GM12878 (cell line): ENCODE measurements around the gene COMMD6. TPM values are rescaled to one million over a fixed set of nuclear protein-coding genes. Genes with fewer than 3 reads are reported as not detected.

Experiments
- ATAC-seq: fragments of 200-7000 bp; cut with Tn5 transposase; 3 replicates; pipeline ENCODE4 v1.9.1; 2020; ENCODE audit warnings: mild to moderate bottlenecking, moderate library complexity
- BruUV-seq: library from RNA; stranded (reverse); fragments of 400-500 nt; replicated peaks from 2 replicates; lab custom pipeline; 2021; lab: Mats Ljungman, UMichigan
- CTCF ChIA-PET: fragments of 300-600 bp; sonication (Branson Sonifier 250); formaldehyde crosslinking; extraction: SDS; loops from one replicate; lab custom pipeline; 2021; ENCODE audit warnings: inconsistent platforms; lab: Yijun Ruan, JAX
- POLR2A ChIA-PET: fragments of 350-600 bp; formaldehyde crosslinking; extraction: SDS; loops from one replicate; lab custom pipeline; 2021; ENCODE audit warnings: inconsistent platforms; lab: Charles Lee
- RAD21 ChIA-PET: fragments of 300-600 bp; sonication (Branson Sonifier 250); formaldehyde crosslinking; loops from one replicate; lab custom pipeline; 2023; ENCODE audit warnings: antibody characterized with exemption; ENCODE audit not compliant: unreplicated experiment; lab: Charles Lee
- SMC1A ChIA-PET: fragments of 300-600 bp; sonication (Branson Sonifier 250); formaldehyde crosslinking; loops from one replicate; lab custom pipeline; 2023; ENCODE audit not compliant: unreplicated experiment, uncharacterized antibody; lab: Charles Lee
- DNase-seq: peaks from one replicate; pipeline ENCODE4 v3.0.0-alpha.2; 2011; ENCODE audit warnings: low read depth, low spot score
- FAIRE-seq: peaks from 3 replicates; lab custom pipeline; 2011; peaks lifted over from hg19 to GRCh38; lab: Jason Lieb, UNC
- H2AFZ ChIP-seq: 2 replicates; pipeline ENCODE4 v1.6.0; 2011; ENCODE audit warnings: low read depth, low read length, control low read depth; ENCODE audit not compliant: control insufficient read depth
- H3K27ac ChIP-seq: 2 replicates; pipeline ENCODE4 v1.5.1; 2011; ENCODE audit warnings: control low read depth; ENCODE audit not compliant: control insufficient read depth, insufficient read depth
- H3K27me3 ChIP-seq, 2 experiments: replicated peaks in 1 of 2; 2 replicates each; pipeline versions ENCODE4 v1.6.0 to v1.6.1; 2011; ENCODE audit warnings: low read length in 1 of 2; ENCODE audit not compliant: control insufficient read depth in 2 of 2, insufficient read depth in 2 of 2
- H3K36me3 ChIP-seq, 2 experiments: 2 replicates each; pipeline ENCODE4 v1.5.1; 2011; ENCODE audit warnings: low read length in 1 of 2; ENCODE audit not compliant: control insufficient read depth in 2 of 2, insufficient read depth in 2 of 2
- H3K4me1 ChIP-seq: 2 replicates; pipeline ENCODE4 v1.6.1; 2011; ENCODE audit warnings: mild to moderate bottlenecking, low read length, moderate library complexity, mixed read lengths; ENCODE audit not compliant: control insufficient read depth, insufficient read depth
- H3K4me2 ChIP-seq: 2 replicates; pipeline ENCODE4 v1.6.0; 2011; ENCODE audit warnings: control low read depth; ENCODE audit not compliant: control insufficient read depth, insufficient read depth
- H3K4me3 ChIP-seq: fragments of 200-600 bp; sonication (generic); 2 replicates; pipeline ENCODE4 v1.5.1; 2016
- H3K79me2 ChIP-seq: 2 replicates; pipeline ENCODE4 v1.6.0; 2011; ENCODE audit warnings: low read length; ENCODE audit not compliant: control insufficient read depth, insufficient read depth
- H3K9ac ChIP-seq: 2 replicates; pipeline ENCODE4 v1.8.0; 2011; ENCODE audit warnings: low read length, control low read depth, mixed read lengths; ENCODE audit not compliant: control insufficient read depth, insufficient read depth
- H3K9me3 ChIP-seq: replicated peaks from 3 replicates; pipeline ENCODE4 v1.5.1; 2011; ENCODE audit warnings: mild to moderate bottlenecking, low read length; ENCODE audit not compliant: control insufficient read depth, insufficient read depth
- H4K20me1 ChIP-seq: 2 replicates; pipeline ENCODE4 v1.6.0; 2011; ENCODE audit not compliant: control insufficient read depth, insufficient read depth
- BRCA1 ChIP-seq: IDR thresholded peaks from 2 replicates; pipeline ENCODE4 v1.6.1; 2011; ENCODE audit warnings: low read depth, low read length, improper control_type of control experiment
- CBFB ChIP-seq: IDR thresholded peaks from 2 replicates; pipeline ENCODE4 v1.6.1; 2016; ENCODE audit warnings: antibody characterized with exemption, low read depth
- EP300 ChIP-seq, 2 experiments: fragments of 150-350 bp in 1 of 2; IDR thresholded peaks; 2 replicates each; pipeline ENCODE4 v1.6.1; 2011 to 2012; ENCODE audit warnings: low read depth in 2 of 2, low read length in 2 of 2, borderline replicate concordance in 1 of 2, improper control_type of control experiment in 1 of 2, inconsistent platforms in 1 of 2; ENCODE audit not compliant: control insufficient read depth in 1 of 2
- HDGF ChIP-seq: fragments of 450-650 bp; IDR thresholded peaks from 2 replicates; pipeline ENCODE4 v1.6.1; 2016; ENCODE audit warnings: antibody characterized with exemption
- MAX ChIP-seq: IDR thresholded peaks from 2 replicates; pipeline ENCODE4 v1.6.1; 2012; ENCODE audit warnings: low read depth, low read length, improper control_type of control experiment
- NFXL1 ChIP-seq: fragments of 450-650 bp; IDR thresholded peaks from 2 replicates; pipeline ENCODE4 v1.6.1; 2017; ENCODE audit warnings: antibody characterized with exemption, mild to moderate bottlenecking, borderline replicate concordance
- RB1 ChIP-seq: fragments of 450-650 bp; formaldehyde crosslinking; IDR thresholded peaks from 2 replicates; pipeline ENCODE4 v1.6.1; 2017; ENCODE audit warnings: mild to moderate bottlenecking, borderline replicate concordance
- SREBF1 ChIP-seq: IDR thresholded peaks from 2 replicates; pipeline ENCODE4 v1.6.1; 2012; ENCODE audit warnings: mild to moderate bottlenecking, low read length
- ZSCAN29 ChIP-seq: fragments of 450-650 bp; IDR thresholded peaks from 2 replicates; pipeline ENCODE4 v1.6.1; 2017; ENCODE audit warnings: mild to moderate bottlenecking, moderate library complexity
- WGBS: methylation state at CpG from one replicate; pipeline ENCODE4 v1.1.6; 2016; ENCODE audit warnings: low lambda C conversion rate; ENCODE audit not compliant: insufficient replicate concordance, insufficient coverage; ENCODE audit errors: missing lambda C conversion rate; 5-methylcytosine and 5-hydroxymethylcytosine counted together
- in situ Hi-C: fragments of 300-500 bp; cut with MboI; formaldehyde crosslinking; loops from 9 replicates; pipeline ENCODE4 v1.14.3; 2018; ENCODE audit warnings: mixed read lengths
- intact Hi-C: fragments of 100-400 bp; cut with micrococcal nuclease; formaldehyde crosslinking; loops from one replicate; pipeline ENCODE4 v1.14.2; 2022; ENCODE audit not compliant: unreplicated experiment
- polyA plus RNA-seq, 11 experiments: library from polyadenylated mRNA; depleted of rRNA in 4 of 11; unstranded in 6 of 11; stranded (reverse) in 5 of 11; fragments of >200 nt; fragmentation: Nextera tagmentation in 4 of 11; fragmentation: Illumina TruSeq in 1 of 11; extraction: Ambion mirVana in 4 of 11; extraction: Trizol in 1 of 11; gene quantifications; 1 replicate in 1 of 11; 2 replicates in 10 of 11; pipeline versions ENCODE4 v1.2.1 to v1.2.3, GENCODE V29; 2011 to 2016; ENCODE audit warnings: inconsistent platforms in 2 of 11, missing spikeins in 2 of 11, low read depth in 1 of 11
- total RNA-seq, 4 experiments: library from RNA; depleted of rRNA in 3 of 4; stranded (reverse); fragments of >200 nt in 3 of 4; fragmentation: Illumina TruSeq in 1 of 4; extraction: Trizol in 1 of 4; gene quantifications; 2 replicates each; pipeline versions ENCODE4 v1.2.1 to v1.2.3, GENCODE V29; 2013 to 2021

Gene COMMD6
- total and polyA plus RNA-seq, 10 of the 15 experiments (the other 5 are each of a cell fraction or from before 2014, with no cell fraction given) = 127 to 509 (median 247) TPM

DNA sequence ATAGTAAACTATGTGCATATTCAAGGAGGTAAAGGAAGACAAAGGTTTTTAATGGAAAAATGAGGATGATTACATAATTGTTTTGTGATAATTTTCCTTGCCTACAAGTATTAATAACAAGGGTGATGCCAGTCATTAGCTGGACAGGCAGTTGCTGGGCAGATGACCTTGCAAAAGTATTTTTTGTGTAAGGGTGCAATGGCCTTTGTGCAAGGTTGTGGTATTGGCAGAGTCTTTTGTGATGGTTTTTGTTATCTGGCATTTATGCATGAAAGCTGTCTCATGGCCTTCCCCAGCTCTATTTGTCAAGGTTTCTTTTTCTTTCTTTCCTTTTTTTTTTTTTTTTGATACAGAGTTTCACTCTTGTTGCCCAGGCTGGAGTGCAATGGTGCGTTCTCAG, 4.3 kb upstream of the COMMD6 start:
- no TSS peak for BruUV-seq
- H3K27me3 ChIP-seq = no peaks in the 10 kb centered on the region
- no peak for DNase-seq
- in situ Hi-C loops = no loop called here
- H3K4me2 ChIP-seq = no peak overlapping the region
- H2AFZ ChIP-seq = no peak overlapping the region
- H3K4me3 ChIP-seq = no peak overlapping the region
- H3K27ac ChIP-seq = no peak overlapping the region
- no peak for ATAC-seq
- H3K36me3 ChIP-seq = no peaks in the 10 kb centered on the region
- WGBS = 100% methylated on average over 1 of the region's 1 CpG
- FAIRE-seq = no peak
- RAD21 ChIA-PET = no interaction called here
- no peaks in the 10 kb centered on the region for H3K9me3 ChIP-seq
- POLR2A ChIA-PET = interaction anchor here (0.6 to 0.7 kb wide), 2 partner anchors 52 to 601 kb away, joined by 3 to 4 read pairs; no protein-coding TSS in a partner anchor
- no peak overlapping the region for H3K9ac ChIP-seq
- intact Hi-C loops = no loop called here
- SMC1A ChIA-PET = interaction anchor here (1.1 to 2.5 kb wide), 3 partner anchors 11 to 169 kb away, joined by 4 to 14 read pairs (median 5); no protein-coding TSS in a partner anchor
- H3K79me2 ChIP-seq = peaks cover 7% of the 10 kb centered on the region
- CTCF ChIA-PET = interaction anchor here (0.6 to 1.4 kb wide), 2 partner anchors 28 to 169 kb away, joined by 4 to 5 read pairs; no protein-coding TSS in a partner anchor
- H4K20me1 ChIP-seq = no peaks in the 10 kb centered on the region
- no peaks in the 10 kb centered on the region for H3K4me1 ChIP-seq
- TF ChIP-seq CBFB (no peak), RB1 (no peak), ZSCAN29 (no peak), HDGF (no peak), BRCA1 (no peak), MAX (no peak), SREBF1 (no peak), NFXL1 (no peak), EP300 (IDR thresholded peaks at IDR 0.05; ENCODE audit: borderline replicate concordance in 1 of 2, control insufficient read depth in 1 of 2, low read depth in 2 of 2, low read length in 2 of 2) (no peak)
- TF ChIP-seq, all 136 proteins: peak for 0
